WTC11 (cell line): Measurements from ENCODE around the gene ATF1. TPM values are rescaled to one million over a fixed set of nuclear protein-coding genes. Genes with fewer than 3 reads are reported as not detected.
"Not testable (repeated sequence)": the region's sequence is repeated elsewhere in the genome, so short reads cannot be mapped to it uniquely, and the experiment has no call there.

Experiments
- ATAC-seq: fragments of 200-7000 bp; cut with Tn5 transposase; 2 replicates; pipeline ENCODE4 v1.10.0; 2021; ENCODE audit warnings: mild to moderate bottlenecking, moderate library complexity
- CTCF ChIA-PET: fragments of 300-600 bp; sonication (Branson Sonifier 250); formaldehyde crosslinking; loops from one replicate; lab custom pipeline; 2021; ENCODE audit warnings: antibody characterized with exemption; lab: Charles Lee
- POLR2A ChIA-PET: fragments of 350-600 bp; sonication (Branson Sonifier 250); formaldehyde crosslinking; loops from one replicate; lab custom pipeline; 2021; ENCODE audit warnings: antibody characterized with exemption; lab: Charles Lee
- DNase-seq: peaks from one replicate; pipeline ENCODE4 v3.0.0; 2021; ENCODE audit warnings: low spot score
- H3K27ac Mint-ChIP-seq: 2 replicates; pipeline ENCODE4 v1.8.0; 2021; ENCODE audit warnings: mixed read lengths
- H3K27me3 Mint-ChIP-seq: 2 replicates; pipeline ENCODE4 v1.8.0; 2021; ENCODE audit warnings: low read depth, mild to moderate bottlenecking, moderate library complexity, mixed read lengths
- H3K36me3 Mint-ChIP-seq: 2 replicates; pipeline ENCODE4 v1.8.0; 2021; ENCODE audit warnings: mixed read lengths
- H3K4me1 Mint-ChIP-seq: 2 replicates; pipeline ENCODE4 v1.8.0; 2022; ENCODE audit warnings: mixed read lengths
- H3K4me3 Mint-ChIP-seq: 2 replicates; pipeline ENCODE4 v1.8.0; 2021; ENCODE audit warnings: mild to moderate bottlenecking, moderate library complexity, mixed read lengths
- H3K9me3 Mint-ChIP-seq: 2 replicates; pipeline ENCODE4 v1.8.0; 2021; ENCODE audit warnings: mixed read lengths
- CBFB ChIP-seq: sonication (generic); formaldehyde crosslinking; IDR thresholded peaks from 2 replicates; pipeline ENCODE4 v1.8.1; 2022; ENCODE audit warnings: mild to moderate bottlenecking, low read depth, missing genetic modification reagents
- CREB1 ChIP-seq: sonication (generic); formaldehyde crosslinking; IDR thresholded peaks from 2 replicates; pipeline ENCODE4 v1.8.0; 2023; ENCODE audit warnings: mild to moderate bottlenecking, missing genetic modification reagents
- NFATC4 ChIP-seq: fragments of 250-450 bp; sonication (Bioruptor Pico); IDR thresholded peaks from 2 replicates; pipeline ENCODE4 v1.9.0; 2021; ENCODE audit warnings: mild to moderate bottlenecking
- PRRX2 ChIP-seq: fragments of 250-450 bp; sonication (Bioruptor Pico); IDR thresholded peaks from 2 replicates; pipeline ENCODE4 v1.8.0; 2021; ENCODE audit warnings: mild to moderate bottlenecking
- SP1 ChIP-seq: sonication (generic); formaldehyde crosslinking; conservative IDR thresholded peaks from 2 replicates; pipeline ENCODE4 v1.8.1; 2022; ENCODE audit warnings: missing genetic modification reagents
- TCF7 ChIP-seq: sonication (generic); formaldehyde crosslinking; IDR thresholded peaks from 2 replicates; pipeline ENCODE4 v1.8.0; 2022; ENCODE audit warnings: mild to moderate bottlenecking, low read depth, missing genetic modification reagents, moderate library complexity
- ZNF232 ChIP-seq: sonication (generic); formaldehyde crosslinking; IDR thresholded peaks from 2 replicates; pipeline ENCODE4 v1.8.0; 2022; ENCODE audit warnings: mild to moderate bottlenecking, missing genetic modification reagents
- ZNF416 ChIP-seq: fragments of 250-450 bp; sonication (Bioruptor Pico); IDR thresholded peaks from 2 replicates; pipeline ENCODE4 v1.9.0; 2021; ENCODE audit warnings: mild to moderate bottlenecking, inconsistent platforms
- ZNF671 ChIP-seq: fragments of 250-450 bp; sonication (Bioruptor Pico); IDR thresholded peaks from 2 replicates; pipeline ENCODE4 v1.8.0; 2021; ENCODE audit warnings: mild to moderate bottlenecking
- total RNA-seq: library from RNA; stranded (reverse); gene quantifications from 3 replicates; pipeline ENCODE4 v1.2.3, GENCODE V29; 2021
- TF ChIP-seq, protein P1 (sequence below): sonication (generic); formaldehyde crosslinking; IDR thresholded peaks from 2 replicates; pipeline ENCODE4 v1.8.1; 2023; ENCODE audit warnings: mild to moderate bottlenecking, missing genetic modification reagents
- TF ChIP-seq, protein P2 (sequence below): sonication (generic); formaldehyde crosslinking; IDR thresholded peaks from 2 replicates; pipeline ENCODE4 v1.8.0; 2022; ENCODE audit warnings: mild to moderate bottlenecking, missing genetic modification reagents
- TF ChIP-seq, protein P3 (sequence below): sonication (generic); formaldehyde crosslinking; IDR thresholded peaks from 2 replicates; pipeline ENCODE4 v1.8.1; 2022; ENCODE audit warnings: low read depth, missing genetic modification reagents, borderline replicate concordance
- TF ChIP-seq, protein P4 (sequence below): fragments of 250-450 bp; sonication (Bioruptor Pico); IDR thresholded peaks from 2 replicates; pipeline ENCODE4 v1.8.0; 2021; ENCODE audit warnings: mild to moderate bottlenecking
- TF ChIP-seq, protein P5 (sequence below): fragments of 250-450 bp; sonication (Bioruptor Pico); IDR thresholded peaks from 2 replicates; pipeline ENCODE4 v1.9.0; 2021; ENCODE audit warnings: mild to moderate bottlenecking
- TF ChIP-seq, protein P6 (sequence below): sonication (generic); formaldehyde crosslinking; IDR thresholded peaks from 2 replicates; pipeline ENCODE4 v1.8.1; 2023; ENCODE audit warnings: mild to moderate bottlenecking, missing genetic modification reagents
- TF ChIP-seq, protein P7 (sequence below): fragments of 250-450 bp; sonication (Bioruptor Pico); IDR thresholded peaks from 2 replicates; pipeline ENCODE4 v2.1.2; 2022; ENCODE audit warnings: mild to moderate bottlenecking, moderate library complexity
- TF ChIP-seq, protein P8 (sequence below): sonication (generic); formaldehyde crosslinking; conservative IDR thresholded peaks from 2 replicates; pipeline ENCODE4 v1.8.1; 2022; ENCODE audit warnings: mild to moderate bottlenecking, missing genetic modification reagents

ATF1 gene
- total RNA-seq, 1 experiment from 2014 or later: 34.8 TPM

DNA sequence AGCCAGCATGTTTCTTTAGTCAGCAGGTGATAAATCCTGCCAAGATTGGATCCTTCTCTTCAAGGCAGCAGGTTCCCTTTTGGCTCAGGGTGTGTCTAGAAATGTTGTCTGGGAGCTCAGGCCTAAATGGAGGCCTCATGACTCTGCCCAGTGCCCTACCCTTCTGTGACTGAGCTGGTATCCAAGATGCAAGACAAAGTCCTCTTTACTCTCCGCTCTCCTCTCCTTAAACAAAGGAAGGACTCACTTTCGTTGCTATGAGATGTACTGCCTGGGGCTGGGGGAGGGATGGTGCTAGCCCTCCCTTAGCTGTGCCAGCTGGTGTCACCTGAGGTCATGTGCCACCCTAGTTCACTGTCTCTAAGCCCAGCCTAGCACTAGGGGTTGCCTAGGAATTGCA lies 65.0 kb downstream of the ATF1 start:
- POLR2A ChIA-PET: no interaction called here
- no peak overlapping the region for H3K27ac Mint-ChIP-seq
- peaks cover 8% of the 10 kb centered on the region; the same call in 1 of the 2 replicates for H3K27me3 Mint-ChIP-seq
- no peaks in the 10 kb centered on the region for H3K4me1 Mint-ChIP-seq
- CTCF ChIA-PET: interaction anchor here (0.6 to 2.6 kb wide), 3 partner anchors 158 to 524 kb away, joined by 3 to 13 read pairs (median 4); no protein-coding TSS in a partner anchor
- H3K4me3 Mint-ChIP-seq: no peak overlapping the region
- H3K36me3 Mint-ChIP-seq: peaks cover 16% of the 10 kb centered on the region
- TF ChIP-seq ZNF416 (CRISPR knock-in tag) (no peak), ZNF671 (CRISPR knock-in tag) (no peak)
- TF ChIP-seq, protein P1, sequence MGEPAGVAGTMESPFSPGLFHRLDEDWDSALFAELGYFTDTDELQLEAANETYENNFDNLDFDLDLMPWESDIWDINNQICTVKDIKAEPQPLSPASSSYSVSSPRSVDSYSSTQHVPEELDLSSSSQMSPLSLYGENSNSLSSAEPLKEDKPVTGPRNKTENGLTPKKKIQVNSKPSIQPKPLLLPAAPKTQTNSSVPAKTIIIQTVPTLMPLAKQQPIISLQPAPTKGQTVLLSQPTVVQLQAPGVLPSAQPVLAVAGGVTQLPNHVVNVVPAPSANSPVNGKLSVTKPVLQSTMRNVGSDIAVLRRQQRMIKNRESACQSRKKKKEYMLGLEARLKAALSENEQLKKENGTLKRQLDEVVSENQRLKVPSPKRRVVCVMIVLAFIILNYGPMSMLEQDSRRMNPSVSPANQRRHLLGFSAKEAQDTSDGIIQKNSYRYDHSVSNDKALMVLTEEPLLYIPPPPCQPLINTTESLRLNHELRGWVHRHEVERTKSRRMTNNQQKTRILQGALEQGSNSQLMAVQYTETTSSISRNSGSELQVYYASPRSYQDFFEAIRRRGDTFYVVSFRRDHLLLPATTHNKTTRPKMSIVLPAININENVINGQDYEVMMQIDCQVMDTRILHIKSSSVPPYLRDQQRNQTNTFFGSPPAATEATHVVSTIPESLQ (CRISPR knock-in tag): no peak
- TF ChIP-seq, protein P2, sequence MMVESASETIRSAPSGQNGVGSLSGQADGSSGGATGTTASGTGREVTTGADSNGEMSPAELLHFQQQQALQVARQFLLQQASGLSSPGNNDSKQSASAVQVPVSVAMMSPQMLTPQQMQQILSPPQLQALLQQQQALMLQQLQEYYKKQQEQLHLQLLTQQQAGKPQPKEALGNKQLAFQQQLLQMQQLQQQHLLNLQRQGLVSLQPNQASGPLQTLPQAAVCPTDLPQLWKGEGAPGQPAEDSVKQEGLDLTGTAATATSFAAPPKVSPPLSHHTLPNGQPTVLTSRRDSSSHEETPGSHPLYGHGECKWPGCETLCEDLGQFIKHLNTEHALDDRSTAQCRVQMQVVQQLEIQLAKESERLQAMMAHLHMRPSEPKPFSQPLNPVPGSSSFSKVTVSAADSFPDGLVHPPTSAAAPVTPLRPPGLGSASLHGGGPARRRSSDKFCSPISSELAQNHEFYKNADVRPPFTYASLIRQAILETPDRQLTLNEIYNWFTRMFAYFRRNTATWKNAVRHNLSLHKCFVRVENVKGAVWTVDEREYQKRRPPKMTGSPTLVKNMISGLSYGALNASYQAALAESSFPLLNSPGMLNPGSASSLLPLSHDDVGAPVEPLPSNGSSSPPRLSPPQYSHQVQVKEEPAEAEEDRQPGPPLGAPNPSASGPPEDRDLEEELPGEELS (CRISPR knock-in tag): no peak
- TF ChIP-seq, protein P3, sequence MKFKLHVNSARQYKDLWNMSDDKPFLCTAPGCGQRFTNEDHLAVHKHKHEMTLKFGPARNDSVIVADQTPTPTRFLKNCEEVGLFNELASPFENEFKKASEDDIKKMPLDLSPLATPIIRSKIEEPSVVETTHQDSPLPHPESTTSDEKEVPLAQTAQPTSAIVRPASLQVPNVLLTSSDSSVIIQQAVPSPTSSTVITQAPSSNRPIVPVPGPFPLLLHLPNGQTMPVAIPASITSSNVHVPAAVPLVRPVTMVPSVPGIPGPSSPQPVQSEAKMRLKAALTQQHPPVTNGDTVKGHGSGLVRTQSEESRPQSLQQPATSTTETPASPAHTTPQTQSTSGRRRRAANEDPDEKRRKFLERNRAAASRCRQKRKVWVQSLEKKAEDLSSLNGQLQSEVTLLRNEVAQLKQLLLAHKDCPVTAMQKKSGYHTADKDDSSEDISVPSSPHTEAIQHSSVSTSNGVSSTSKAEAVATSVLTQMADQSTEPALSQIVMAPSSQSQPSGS (CRISPR knock-in tag): no peak
- TF ChIP-seq, all 79 proteins: peak for 0
- DNase-seq (no peak), ATAC-seq (no peak)
- H3K9me3 Mint-ChIP-seq: peaks cover 28% of the 10 kb centered on the region

DNA sequence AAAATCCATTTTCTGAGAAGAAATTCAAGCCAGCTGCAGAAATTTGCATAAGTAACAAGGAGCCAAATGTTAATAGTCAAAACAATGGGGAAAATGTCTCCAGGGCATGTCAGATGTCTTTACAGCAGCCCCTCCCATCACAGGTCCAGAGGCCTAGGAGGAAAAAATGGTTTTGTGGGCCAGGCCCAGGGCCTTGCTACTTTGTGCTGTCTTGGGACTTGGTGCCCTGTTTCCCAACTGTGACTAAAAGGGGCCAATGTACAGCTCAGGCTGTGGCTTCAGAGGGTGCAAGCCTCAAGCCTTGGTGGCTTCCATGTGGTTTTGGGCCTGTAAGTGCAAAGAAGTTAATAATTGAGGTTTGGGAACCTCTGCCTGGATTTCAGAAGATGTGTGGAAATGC lies 69.9 kb downstream of the ATF1 start:
- CTCF ChIA-PET, H3K4me3 Mint-ChIP-seq, DNase-seq, ATAC-seq, H3K4me1 Mint-ChIP-seq, H3K27ac Mint-ChIP-seq, POLR2A ChIA-PET: not testable (repeated sequence)
- Mint-ChIP-seq H3K9me3 (peaks cover 52% of the 10 kb centered on the region), H3K27me3 (peaks cover 12% of the 10 kb centered on the region), H3K36me3 (peaks cover 31% of the 10 kb centered on the region)

DNA sequence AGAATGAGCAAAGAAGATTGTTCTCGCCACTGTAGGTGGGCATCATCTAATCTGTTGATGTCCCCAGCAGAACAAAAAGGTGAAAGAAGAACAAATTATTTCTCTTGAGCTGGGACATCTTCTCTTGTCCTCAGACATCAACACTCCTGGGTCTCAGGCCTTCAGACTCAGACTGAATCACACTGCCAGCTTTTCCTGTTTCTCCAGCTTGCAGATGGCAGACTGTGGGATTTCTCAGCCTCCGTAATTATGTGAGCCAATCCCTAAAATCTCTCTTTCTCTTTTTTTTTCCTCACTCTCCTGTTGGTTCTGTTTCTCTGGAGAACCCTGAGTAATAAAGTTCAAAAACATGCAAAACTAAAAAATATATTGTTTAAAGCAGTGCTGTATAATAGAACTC lies 75.1 kb downstream of the ATF1 start:
- Mint-ChIP-seq H3K4me3 (no peak overlapping the region), H3K27me3 (peaks cover 10% of the 10 kb centered on the region), H3K9me3 (peaks cover 45% of the 10 kb centered on the region), H3K36me3 (peaks cover 27% of the 10 kb centered on the region), H3K4me1 (peaks cover 4% of the 10 kb centered on the region), H3K27ac (no peak overlapping the region)
- ChIA-PET POLR2A (no interaction called here), CTCF (interaction anchor here (0.6 kb wide), 1 partner anchor 14 kb away, joined by 3 read pairs; no protein-coding TSS in a partner anchor)
- TF ChIP-seq PRRX2 (CRISPR knock-in tag) (no peak), ZNF232 (no peak), NFATC4 (CRISPR knock-in tag) (no peak), CBFB (no peak), CREB1 (CRISPR knock-in tag) (no peak), SP1 (CRISPR knock-in tag) (no peak), TCF7 (CRISPR knock-in tag) (no peak)
- TF ChIP-seq, protein P4, sequence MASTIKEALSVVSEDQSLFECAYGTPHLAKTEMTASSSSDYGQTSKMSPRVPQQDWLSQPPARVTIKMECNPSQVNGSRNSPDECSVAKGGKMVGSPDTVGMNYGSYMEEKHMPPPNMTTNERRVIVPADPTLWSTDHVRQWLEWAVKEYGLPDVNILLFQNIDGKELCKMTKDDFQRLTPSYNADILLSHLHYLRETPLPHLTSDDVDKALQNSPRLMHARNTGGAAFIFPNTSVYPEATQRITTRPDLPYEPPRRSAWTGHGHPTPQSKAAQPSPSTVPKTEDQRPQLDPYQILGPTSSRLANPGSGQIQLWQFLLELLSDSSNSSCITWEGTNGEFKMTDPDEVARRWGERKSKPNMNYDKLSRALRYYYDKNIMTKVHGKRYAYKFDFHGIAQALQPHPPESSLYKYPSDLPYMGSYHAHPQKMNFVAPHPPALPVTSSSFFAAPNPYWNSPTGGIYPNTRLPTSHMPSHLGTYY: no peak
- TF ChIP-seq, protein P5, sequence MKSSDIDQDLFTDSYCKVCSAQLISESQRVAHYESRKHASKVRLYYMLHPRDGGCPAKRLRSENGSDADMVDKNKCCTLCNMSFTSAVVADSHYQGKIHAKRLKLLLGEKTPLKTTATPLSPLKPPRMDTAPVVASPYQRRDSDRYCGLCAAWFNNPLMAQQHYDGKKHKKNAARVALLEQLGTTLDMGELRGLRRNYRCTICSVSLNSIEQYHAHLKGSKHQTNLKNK (CRISPR knock-in tag): no peak
- TF ChIP-seq, protein P6, sequence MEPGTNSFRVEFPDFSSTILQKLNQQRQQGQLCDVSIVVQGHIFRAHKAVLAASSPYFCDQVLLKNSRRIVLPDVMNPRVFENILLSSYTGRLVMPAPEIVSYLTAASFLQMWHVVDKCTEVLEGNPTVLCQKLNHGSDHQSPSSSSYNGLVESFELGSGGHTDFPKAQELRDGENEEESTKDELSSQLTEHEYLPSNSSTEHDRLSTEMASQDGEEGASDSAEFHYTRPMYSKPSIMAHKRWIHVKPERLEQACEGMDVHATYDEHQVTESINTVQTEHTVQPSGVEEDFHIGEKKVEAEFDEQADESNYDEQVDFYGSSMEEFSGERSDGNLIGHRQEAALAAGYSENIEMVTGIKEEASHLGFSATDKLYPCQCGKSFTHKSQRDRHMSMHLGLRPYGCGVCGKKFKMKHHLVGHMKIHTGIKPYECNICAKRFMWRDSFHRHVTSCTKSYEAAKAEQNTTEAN (CRISPR knock-in tag): no peak
- TF ChIP-seq, protein P7, sequence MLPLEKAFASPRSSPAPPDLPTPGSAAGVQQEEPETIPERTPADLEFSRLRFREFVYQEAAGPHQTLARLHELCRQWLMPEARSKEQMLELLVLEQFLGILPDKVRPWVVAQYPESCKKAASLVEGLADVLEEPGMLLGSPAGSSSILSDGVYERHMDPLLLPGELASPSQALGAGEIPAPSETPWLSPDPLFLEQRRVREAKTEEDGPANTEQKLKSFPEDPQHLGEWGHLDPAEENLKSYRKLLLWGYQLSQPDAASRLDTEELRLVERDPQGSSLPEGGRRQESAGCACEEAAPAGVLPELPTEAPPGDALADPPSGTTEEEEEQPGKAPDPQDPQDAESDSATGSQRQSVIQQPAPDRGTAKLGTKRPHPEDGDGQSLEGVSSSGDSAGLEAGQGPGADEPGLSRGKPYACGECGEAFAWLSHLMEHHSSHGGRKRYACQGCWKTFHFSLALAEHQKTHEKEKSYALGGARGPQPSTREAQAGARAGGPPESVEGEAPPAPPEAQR (CRISPR knock-in tag): no peak
- TF ChIP-seq, protein P8, sequence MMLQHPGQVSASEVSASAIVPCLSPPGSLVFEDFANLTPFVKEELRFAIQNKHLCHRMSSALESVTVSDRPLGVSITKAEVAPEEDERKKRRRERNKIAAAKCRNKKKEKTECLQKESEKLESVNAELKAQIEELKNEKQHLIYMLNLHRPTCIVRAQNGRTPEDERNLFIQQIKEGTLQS: no peak
- ATAC-seq (no peak), DNase-seq (no peak)
